Karpas-422 (cell line): ENCODE data around the gene ACTN4. TPM values are rescaled to one million over a fixed set of nuclear protein-coding genes. Genes with fewer than 3 reads are reported as not detected.

Experiments
- DNase-seq: peaks from one replicate; pipeline ENCODE4 v3.0.0-alpha.2; 2015
- H2AFZ ChIP-seq: fragments of 200-600 bp; sonication (generic); 2 replicates; pipeline ENCODE4 v1.6.1; 2014; ENCODE audit warnings: antibody characterized with exemption, low read length, mixed read lengths
- H3K27ac ChIP-seq: fragments of 200-600 bp; sonication (generic); 2 replicates; pipeline ENCODE4 v1.5.1; 2014; ENCODE audit warnings: mild to moderate bottlenecking, low read length, moderate library complexity
- H3K27me3 ChIP-seq: fragments of 200-600 bp; sonication (generic); 2 replicates; pipeline ENCODE4 v1.6.1; 2014; ENCODE audit warnings: low read length, mixed read lengths
- H3K36me3 ChIP-seq: fragments of 200-600 bp; sonication (generic); 2 replicates; pipeline ENCODE4 v1.6.1; 2014; ENCODE audit warnings: low read length, mixed read lengths; ENCODE audit not compliant: insufficient read depth
- H3K4me1 ChIP-seq: fragments of 200-600 bp; sonication (generic); 2 replicates; pipeline ENCODE4 v1.6.1; 2014; ENCODE audit warnings: mild to moderate bottlenecking, low read length, mixed read lengths
- H3K4me2 ChIP-seq: fragments of 200-600 bp; sonication (generic); 2 replicates; pipeline ENCODE4 v1.6.1; 2014; ENCODE audit warnings: low read length, low read depth, mild to moderate bottlenecking; ENCODE audit not compliant: poor library complexity, severe bottlenecking
- H3K4me3 ChIP-seq: fragments of 200-600 bp; sonication (generic); 2 replicates; pipeline ENCODE4 v1.5.1; 2014; ENCODE audit warnings: mild to moderate bottlenecking, antibody characterized with exemption, low read length, mixed read lengths
- H3K79me2 ChIP-seq: fragments of 200-600 bp; sonication (generic); 2 replicates; pipeline ENCODE4 v1.6.1; 2014; ENCODE audit warnings: mild to moderate bottlenecking, low read length, mixed read lengths
- H3K9ac ChIP-seq: fragments of 200-600 bp; sonication (generic); 2 replicates; pipeline ENCODE4 v1.6.0; 2014; ENCODE audit warnings: low read length
- H3K9me2 ChIP-seq: fragments of 200-600 bp; sonication (generic), shearing (Covaris generic); replicated peaks from 2 replicates; pipeline ENCODE4 v1.6.0; 2014; ENCODE audit warnings: mild to moderate bottlenecking, low read length, moderate library complexity; ENCODE audit not compliant: insufficient read depth
- H3K9me3 ChIP-seq: fragments of 300-700, 200-600 bp; sonication (generic); 2 replicates; pipeline ENCODE4 v1.6.1; 2014; ENCODE audit warnings: low read length, mixed read lengths
- H4K20me1 ChIP-seq: fragments of 200-600 bp; sonication (generic); 2 replicates; pipeline ENCODE4 v1.6.1; 2014; ENCODE audit warnings: mild to moderate bottlenecking, antibody characterized with exemption, low read length, low read depth; ENCODE audit not compliant: insufficient read depth
- total RNA-seq: library from RNA; depleted of rRNA; stranded (reverse); fragments of >200 nt; shearing (Covaris generic); gene quantifications from 2 replicates; pipeline ENCODE4 v1.2.3, GENCODE V29; 2014; ENCODE audit warnings: low replicate concordance

ACTN4 gene
- total RNA-seq, 1 experiment from 2014 or later, result 54.6 TPM

GRCh38 chr19:38653028-38653571 is 5.7 kb downstream of the ACTN4 start:
- Histone ChIP-seq H3K4me2 (no peak overlapping the region), H2AFZ (no peak overlapping the region), H4K20me1 (peaks cover 12% of the 10 kb centered on the region), H3K79me2 (peaks cover 100% of the 10 kb centered on the region), H3K9me2 (no peaks in the 10 kb centered on the region), H3K4me1 (peaks cover 70% of the 10 kb centered on the region), H3K4me3 (no peak overlapping the region), H3K9me3 (no peaks in the 10 kb centered on the region), H3K27me3 (no peaks in the 10 kb centered on the region), H3K27ac (no peak overlapping the region), H3K36me3 (peaks cover 6% of the 10 kb centered on the region; the same call in 1 of the 2 replicates), H3K9ac (no peak overlapping the region)
- DNase-seq, result no peak

- DNase-seq, result no peak
- Histone ChIP-seq H2AFZ (no peak overlapping the region), H3K4me2 (no peak overlapping the region), H3K36me3 (peaks cover 6% of the 10 kb centered on the region; the same call in 1 of the 2 replicates), H3K79me2 (peaks cover 100% of the 10 kb centered on the region), H3K27me3 (no peaks in the 10 kb centered on the region), H3K9me2 (no peaks in the 10 kb centered on the region), H3K4me3 (no peak overlapping the region), H3K9ac (no peak overlapping the region), H4K20me1 (peaks cover 14% of the 10 kb centered on the region), H3K4me1 (peaks cover 63% of the 10 kb centered on the region), H3K9me3 (no peaks in the 10 kb centered on the region), H3K27ac (0 out of 2 replicates have a peak overlapping the region, but pooled peaks have one; percentile 44)
Observed at GRCh38 chr19:38654628-38655055, 7.2 kb downstream of the ACTN4 start.

- no peak overlapping the region for H3K4me2 ChIP-seq
- H3K4me1 ChIP-seq, result peaks cover 56% of the 10 kb centered on the region
- H3K27me3 ChIP-seq, result no peaks in the 10 kb centered on the region
- H3K9me3 ChIP-seq, result no peaks in the 10 kb centered on the region
- DNase-seq, result no peak
- H3K36me3 ChIP-seq, result peaks cover 6% of the 10 kb centered on the region; the same call in 1 of the 2 replicates
- no peak overlapping the region for H3K9ac ChIP-seq
- no peak overlapping the region for H3K4me3 ChIP-seq
- no peaks in the 10 kb centered on the region for H3K9me2 ChIP-seq
- H3K79me2 ChIP-seq, result peaks cover 100% of the 10 kb centered on the region
- H4K20me1 ChIP-seq, result peaks cover 9% of the 10 kb centered on the region
- H3K27ac ChIP-seq, result 0 out of 2 replicates have a peak overlapping the region, but pooled peaks have one; percentile 44
- H2AFZ ChIP-seq, result no peak overlapping the region
Observed at GRCh38 chr19:38655148-38655824, 7.8 kb downstream of the ACTN4 start.

GRCh38 chr19:38656171-38656981 is 8.9 kb downstream of the ACTN4 start:
- H3K9me2 ChIP-seq, result no peaks in the 10 kb centered on the region
- H3K4me1 ChIP-seq, result peaks cover 45% of the 10 kb centered on the region
- 0 out of 2 replicates have a peak, but pooled peaks cover 6% of the 10 kb centered on the region for H4K20me1 ChIP-seq
- H3K4me2 ChIP-seq, result no peak overlapping the region
- H2AFZ ChIP-seq, result no peak overlapping the region
- H3K36me3 ChIP-seq, result peaks cover 6% of the 10 kb centered on the region; the same call in 1 of the 2 replicates
- no peaks in the 10 kb centered on the region for H3K9me3 ChIP-seq
- H3K4me3 ChIP-seq, result no peak overlapping the region
- DNase-seq, result no peak
- no peak overlapping the region for H3K27ac ChIP-seq
- H3K79me2 ChIP-seq, result peaks cover 100% of the 10 kb centered on the region
- H3K9ac ChIP-seq, result no peak overlapping the region
- no peaks in the 10 kb centered on the region for H3K27me3 ChIP-seq

- H3K4me2 ChIP-seq, result no peak overlapping the region
Observed at GRCh38 chr19:38657633-38658222, 10.3 kb downstream of the ACTN4 start.

GRCh38 chr19:38658462-38659306 is 11.2 kb downstream of the ACTN4 start:
- Histone ChIP-seq H2AFZ (no peak overlapping the region), H3K4me1 (peaks cover 48% of the 10 kb centered on the region), H3K4me3 (no peak overlapping the region), H3K9me2 (no peaks in the 10 kb centered on the region), H3K4me2 (no peak overlapping the region), H3K27ac (no peak overlapping the region), H3K9me3 (no peaks in the 10 kb centered on the region), H4K20me1 (peaks cover 6% of the 10 kb centered on the region; the same call in 1 of the 2 replicates), H3K36me3 (peaks cover 6% of the 10 kb centered on the region; the same call in 1 of the 2 replicates), H3K79me2 (peaks cover 98% of the 10 kb centered on the region), H3K27me3 (no peaks in the 10 kb centered on the region), H3K9ac (no peak overlapping the region)
- DNase-seq, result no peak

More at GRCh38 chr19:38657633-38658222, 10.3 kb downstream of the ACTN4 start:
- DNase-seq, result no peak
- Histone ChIP-seq H4K20me1 (peaks cover 6% of the 10 kb centered on the region; the same call in 1 of the 2 replicates), H3K9ac (no peak overlapping the region), H2AFZ (no peak overlapping the region), H3K27me3 (no peaks in the 10 kb centered on the region), H3K4me3 (no peak overlapping the region), H3K9me2 (no peaks in the 10 kb centered on the region), H3K9me3 (no peaks in the 10 kb centered on the region), H3K79me2 (peaks cover 98% of the 10 kb centered on the region), H3K36me3 (peaks cover 6% of the 10 kb centered on the region; the same call in 1 of the 2 replicates), H3K4me1 (peaks cover 45% of the 10 kb centered on the region), H3K27ac (no peak overlapping the region)

GRCh38 chr19:38660724-38661123 is 13.3 kb downstream of the ACTN4 start:
- Histone ChIP-seq H2AFZ (no peak overlapping the region), H3K4me2 (no peak overlapping the region), H3K9me2 (no peaks in the 10 kb centered on the region), H3K27me3 (no peaks in the 10 kb centered on the region), H3K9ac (no peak overlapping the region), H3K27ac (no peak overlapping the region), H3K4me3 (no peak overlapping the region), H3K4me1 (peaks cover 49% of the 10 kb centered on the region), H3K79me2 (peaks cover 98% of the 10 kb centered on the region), H3K9me3 (no peaks in the 10 kb centered on the region), H4K20me1 (peaks cover 6% of the 10 kb centered on the region; the same call in 1 of the 2 replicates), H3K36me3 (peaks cover 6% of the 10 kb centered on the region; the same call in 1 of the 2 replicates)
- no peak for DNase-seq
